GM21381 (cell line): ENCODE measurements around the gene TIMM13.
"Not testable (repeated sequence)": the region's sequence is repeated elsewhere in the genome, so short reads cannot be mapped to it uniquely, and the experiment has no call there.

ENCODE experiments used
- ATAC-seq: cut with Tn5 transposase; IDR thresholded peaks from one replicate; pipeline ENCODE4 v1.9.1; 2021; ENCODE audit warnings: mild to moderate bottlenecking, moderate library complexity; ENCODE audit not compliant: unreplicated experiment

The TIMM13 gene

DNA sequence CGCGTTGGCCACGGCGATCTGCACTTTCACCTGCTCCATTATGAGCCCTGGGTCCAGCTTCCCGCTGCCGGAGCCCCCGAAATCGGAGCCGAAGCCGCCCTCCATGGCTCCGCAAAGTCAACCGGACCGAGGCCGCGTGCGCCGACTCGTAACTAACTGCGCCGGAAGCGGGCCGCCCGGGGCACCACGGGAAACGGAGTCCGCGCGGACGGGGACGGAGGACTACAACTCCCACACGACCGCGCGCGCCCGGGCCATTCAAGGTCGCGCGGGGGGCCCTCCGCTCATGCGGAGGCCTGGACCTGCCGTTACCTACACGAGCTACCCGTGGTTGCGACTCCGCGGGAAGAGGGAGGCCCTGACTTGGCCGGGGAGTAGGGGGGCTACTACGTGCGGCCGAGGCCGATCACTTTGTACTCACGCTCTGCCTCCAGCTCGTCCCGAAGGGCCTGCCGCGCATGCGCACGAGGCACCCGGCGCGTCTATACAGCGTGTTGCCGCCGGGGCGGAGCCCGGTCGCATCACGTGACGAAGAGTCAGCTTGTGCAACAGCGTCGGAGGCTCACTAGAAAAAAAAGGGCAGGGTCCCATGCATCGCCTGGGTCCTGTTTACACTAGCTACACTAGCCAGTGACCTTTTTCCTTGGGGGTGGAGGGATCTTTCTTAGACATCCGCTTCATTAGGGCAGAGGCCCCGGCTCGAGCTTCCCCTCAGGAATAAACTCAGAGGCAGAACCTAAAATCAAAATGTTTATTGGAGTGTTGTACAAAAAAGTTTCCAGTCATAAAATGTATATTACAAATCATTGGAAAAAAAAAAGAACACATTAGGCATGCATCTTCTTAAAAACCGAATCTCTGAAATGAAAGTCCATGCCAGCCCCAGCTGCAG is at the start of gene TIMM13:
TSS of gene TIMM13 (minus strand) at position 158 of the 892 bp plus-strand sequence. CDS start at position 105, 53 bp downstream.
- ATAC-seq = peak; percentile 83

DNA sequence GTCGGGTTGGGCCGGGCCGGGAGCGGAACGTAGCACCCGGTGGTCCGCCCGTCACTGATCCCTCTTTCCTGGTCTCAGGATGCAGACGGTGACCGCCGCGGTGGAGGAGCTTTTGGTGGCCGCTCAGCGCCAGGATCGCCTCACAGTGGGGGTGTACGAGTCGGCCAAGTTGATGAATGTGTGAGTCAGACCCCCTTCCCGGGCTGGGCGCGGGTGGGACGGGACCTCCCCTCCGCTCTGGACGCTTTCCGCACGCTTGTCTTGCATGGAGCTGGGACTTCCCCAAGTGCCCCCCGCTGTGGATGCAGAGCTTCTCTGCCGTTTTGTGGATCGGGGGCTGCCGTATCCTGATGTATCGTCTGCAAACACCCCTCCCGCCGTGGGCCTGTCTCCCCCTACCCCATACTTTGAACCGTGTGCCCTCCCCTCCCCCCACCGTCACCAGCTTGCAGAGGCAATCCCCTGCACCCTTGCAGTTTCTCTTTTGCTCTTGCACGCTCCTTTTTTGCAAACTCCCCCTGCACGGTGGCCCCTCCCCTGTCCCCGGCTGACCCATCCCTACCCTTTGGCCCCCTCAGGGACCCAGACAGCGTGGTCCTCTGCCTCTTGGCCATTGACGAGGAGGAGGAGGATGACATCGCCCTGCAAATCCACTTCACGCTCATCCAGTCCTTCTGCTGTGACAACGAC is 49.2 kb upstream of the TIMM13 start:
- ATAC-seq = peak; percentile 1

GRCh38 chr19:2475702-2476450 is 48.5 kb upstream of the TIMM13 start, which contains the start of gene GADD45B:
GADD45B (plus strand) TSS chr19:2476127; CDS start chr19:2476359, 232 bp downstream.
- peak; percentile 41 for ATAC-seq

DNA sequence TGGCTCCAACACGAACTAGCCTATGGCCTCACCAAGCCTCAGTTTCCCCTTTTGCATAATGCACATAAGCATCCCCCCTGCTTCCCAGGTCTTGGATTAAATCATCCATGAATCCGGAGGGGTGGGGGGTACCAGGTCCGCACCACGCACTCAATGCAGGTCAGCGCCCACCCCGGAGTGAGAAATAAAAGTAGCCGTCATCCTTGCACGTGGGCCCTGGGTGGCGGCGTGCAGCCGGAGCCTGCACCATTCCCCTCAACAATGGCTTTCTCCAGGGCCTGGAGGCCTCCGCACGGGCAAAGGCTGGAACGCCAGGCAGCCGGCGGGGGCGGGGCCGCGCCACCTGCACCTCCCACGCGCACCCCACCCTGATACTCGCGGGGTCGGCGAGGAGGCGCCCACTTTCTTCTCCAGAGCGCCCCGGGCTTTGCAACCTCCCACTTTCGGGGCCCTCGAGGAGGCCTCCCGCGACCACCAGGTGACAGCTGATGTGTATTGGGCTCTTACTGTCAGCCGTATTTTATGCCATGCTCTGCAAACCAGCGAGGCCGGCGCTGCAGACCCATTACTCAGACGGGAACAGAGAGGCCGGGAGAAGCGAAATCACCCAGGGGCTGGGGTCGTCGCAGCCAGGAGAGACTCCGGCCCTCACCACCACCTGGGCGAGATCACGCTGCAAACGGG is 47.8 kb upstream of the TIMM13 start:
- ATAC-seq = peak; percentile 14

- peak; percentile 25 for ATAC-seq
These were observed 47.0 kb upstream of the TIMM13 start for GRCh38 chr19:2474232-2475017.

- not testable (repeated sequence) for ATAC-seq
These were observed 42.5 kb upstream of the TIMM13 start for GRCh38 chr19:2469915-2470200.

DNA sequence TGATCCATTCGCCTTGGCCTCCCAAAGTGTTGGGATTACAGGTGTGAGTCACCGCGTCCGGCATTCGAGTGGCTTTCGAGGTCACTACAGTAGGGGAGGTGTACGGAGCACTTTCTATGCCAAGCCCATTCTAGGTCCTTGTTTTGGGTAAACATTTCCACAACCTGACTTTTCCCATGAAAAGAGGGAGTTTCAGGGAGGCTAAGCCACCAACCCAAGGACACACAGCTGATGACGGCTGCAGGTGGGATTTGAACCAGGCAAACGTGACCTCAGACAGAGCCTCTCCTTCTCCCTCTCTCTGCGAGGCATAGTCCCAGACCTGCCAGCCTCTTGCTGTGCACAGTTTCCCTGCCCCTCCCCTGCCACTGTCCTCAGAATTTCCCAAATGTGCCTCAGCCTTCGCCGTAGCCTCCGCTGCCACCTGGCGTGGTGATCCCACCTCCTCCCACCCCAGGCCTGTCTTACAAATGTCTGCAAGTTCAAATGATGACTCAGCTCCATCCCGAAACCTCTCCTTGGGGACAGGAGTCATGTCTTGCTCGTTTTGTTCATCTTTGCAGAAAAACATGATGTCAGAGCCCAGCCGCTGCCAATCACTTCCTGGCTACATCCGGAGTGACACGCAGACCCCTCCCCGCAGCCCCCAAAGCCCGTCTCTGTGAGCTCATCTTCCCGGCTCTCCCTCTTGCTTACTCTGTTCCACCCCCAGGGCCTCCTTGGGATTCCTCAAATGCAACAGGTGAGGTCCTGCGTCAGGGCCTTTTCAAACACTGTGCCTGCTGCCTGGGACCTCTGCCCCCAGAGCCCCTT is 41.9 kb upstream of the TIMM13 start:
- ATAC-seq = no peak

DNA sequence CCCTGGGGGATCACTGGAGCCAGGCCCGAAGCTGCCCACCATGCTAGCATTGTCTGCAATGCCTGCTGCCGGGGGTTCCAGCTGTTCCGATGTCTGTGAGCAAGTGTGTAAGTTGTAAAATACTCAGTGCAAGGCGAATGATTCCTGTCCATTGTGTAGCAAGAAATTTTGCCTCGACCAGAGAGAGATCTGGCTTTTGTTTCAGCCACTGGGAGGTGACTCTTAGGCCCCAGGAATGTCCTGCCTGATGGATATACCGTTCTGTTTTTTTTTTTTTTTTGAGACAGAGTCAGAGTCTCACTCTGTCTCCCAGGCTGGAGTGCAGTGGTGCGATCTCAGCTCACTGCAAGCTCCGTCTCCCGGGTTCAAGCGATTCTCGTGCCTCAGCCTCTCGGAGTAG is 41.2 kb upstream of the TIMM13 start:
- ATAC-seq = no peak

- no peak for ATAC-seq
These were observed 37.0 kb upstream of the TIMM13 start for GRCh38 chr19:2464389-2464788.

GRCh38 chr19:2463694-2464093 is 36.3 kb upstream of the TIMM13 start:
- not testable (repeated sequence) for ATAC-seq

DNA sequence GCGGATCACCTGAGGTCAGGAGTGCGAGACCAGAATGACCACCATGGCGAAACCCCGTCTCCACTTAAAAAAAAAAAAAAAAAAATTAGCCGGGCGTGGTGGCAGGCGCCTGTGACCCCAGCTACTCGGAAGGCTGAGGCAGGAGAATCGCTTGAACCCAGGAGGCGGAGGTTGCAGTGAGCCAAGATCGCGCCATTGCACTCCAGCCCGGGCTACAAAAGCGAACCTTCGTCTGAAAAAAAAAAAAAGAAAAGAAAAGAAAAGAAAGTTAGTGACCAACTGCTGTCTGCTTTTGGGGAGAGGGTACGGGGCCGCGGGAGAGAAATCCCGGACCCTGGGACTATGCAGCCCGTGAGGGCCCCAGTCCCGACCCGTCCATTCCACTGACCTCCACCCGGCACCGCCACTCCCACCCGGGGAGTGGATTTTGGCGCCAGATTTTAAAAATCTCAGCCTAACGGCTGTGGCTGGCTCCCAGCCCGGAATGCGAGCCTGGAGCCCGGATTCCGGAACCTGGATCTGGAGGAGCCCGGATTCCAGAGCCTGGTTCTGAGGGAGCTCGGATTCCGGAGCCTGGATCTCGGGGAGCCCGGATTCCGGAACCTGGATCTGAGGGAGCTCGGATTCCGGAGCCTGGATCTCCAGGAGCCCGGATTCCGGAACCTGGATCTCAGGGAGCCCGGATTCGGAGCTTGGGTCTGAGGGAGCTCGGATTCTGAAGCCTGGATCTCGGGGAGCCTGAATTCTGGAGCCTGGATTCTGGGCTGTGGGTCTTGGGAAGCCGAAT is 35.4 kb upstream of the TIMM13 start:
- no peak for ATAC-seq

GRCh38 chr19:2461751-2462634 is 34.6 kb upstream of the TIMM13 start:
- no peak for ATAC-seq

GRCh38 chr19:2460245-2460644 is 32.9 kb upstream of the TIMM13 start:
- ATAC-seq = no peak

DNA sequence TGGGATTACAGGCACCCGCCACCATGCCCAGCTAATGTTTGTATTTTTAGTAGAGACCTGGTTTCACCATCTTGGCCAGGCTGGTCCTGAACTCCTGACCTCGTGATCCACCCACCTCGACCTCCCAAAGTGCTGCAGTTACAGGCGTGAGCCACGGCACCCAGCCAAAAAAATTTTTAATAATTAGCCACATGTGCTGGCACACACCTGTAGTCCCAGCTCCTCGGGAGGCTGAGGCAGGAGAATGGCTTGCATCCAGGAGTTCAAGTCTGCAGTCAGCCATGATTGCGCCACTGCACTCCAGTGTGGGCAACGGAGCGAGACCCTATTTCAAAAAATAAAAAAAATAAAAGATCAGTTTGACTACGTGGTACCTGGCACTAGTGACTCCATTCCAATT is 31.4 kb upstream of the TIMM13 start:
- ATAC-seq = not testable (repeated sequence)

GRCh38 chr19:2458054-2458453 is 30.7 kb upstream of the TIMM13 start:
- no peak for ATAC-seq

- ATAC-seq = no peak
These were observed 30.1 kb upstream of the TIMM13 start for GRCh38 chr19:2457394-2458037.
